DMS 273 (cell line): Measurements from ENCODE around the gene VWA3A.
"Not testable (repeated sequence)": the region's sequence is repeated elsewhere in the genome, so short reads cannot be mapped to it uniquely, and the experiment has no call there.

Source experiments
- DNase-seq: peaks from one replicate; lab custom pipeline; 2025; ENCODE audit not compliant: unreplicated experiment; lab: John Stamatoyannopoulos, UW

The VWA3A gene, protein sequence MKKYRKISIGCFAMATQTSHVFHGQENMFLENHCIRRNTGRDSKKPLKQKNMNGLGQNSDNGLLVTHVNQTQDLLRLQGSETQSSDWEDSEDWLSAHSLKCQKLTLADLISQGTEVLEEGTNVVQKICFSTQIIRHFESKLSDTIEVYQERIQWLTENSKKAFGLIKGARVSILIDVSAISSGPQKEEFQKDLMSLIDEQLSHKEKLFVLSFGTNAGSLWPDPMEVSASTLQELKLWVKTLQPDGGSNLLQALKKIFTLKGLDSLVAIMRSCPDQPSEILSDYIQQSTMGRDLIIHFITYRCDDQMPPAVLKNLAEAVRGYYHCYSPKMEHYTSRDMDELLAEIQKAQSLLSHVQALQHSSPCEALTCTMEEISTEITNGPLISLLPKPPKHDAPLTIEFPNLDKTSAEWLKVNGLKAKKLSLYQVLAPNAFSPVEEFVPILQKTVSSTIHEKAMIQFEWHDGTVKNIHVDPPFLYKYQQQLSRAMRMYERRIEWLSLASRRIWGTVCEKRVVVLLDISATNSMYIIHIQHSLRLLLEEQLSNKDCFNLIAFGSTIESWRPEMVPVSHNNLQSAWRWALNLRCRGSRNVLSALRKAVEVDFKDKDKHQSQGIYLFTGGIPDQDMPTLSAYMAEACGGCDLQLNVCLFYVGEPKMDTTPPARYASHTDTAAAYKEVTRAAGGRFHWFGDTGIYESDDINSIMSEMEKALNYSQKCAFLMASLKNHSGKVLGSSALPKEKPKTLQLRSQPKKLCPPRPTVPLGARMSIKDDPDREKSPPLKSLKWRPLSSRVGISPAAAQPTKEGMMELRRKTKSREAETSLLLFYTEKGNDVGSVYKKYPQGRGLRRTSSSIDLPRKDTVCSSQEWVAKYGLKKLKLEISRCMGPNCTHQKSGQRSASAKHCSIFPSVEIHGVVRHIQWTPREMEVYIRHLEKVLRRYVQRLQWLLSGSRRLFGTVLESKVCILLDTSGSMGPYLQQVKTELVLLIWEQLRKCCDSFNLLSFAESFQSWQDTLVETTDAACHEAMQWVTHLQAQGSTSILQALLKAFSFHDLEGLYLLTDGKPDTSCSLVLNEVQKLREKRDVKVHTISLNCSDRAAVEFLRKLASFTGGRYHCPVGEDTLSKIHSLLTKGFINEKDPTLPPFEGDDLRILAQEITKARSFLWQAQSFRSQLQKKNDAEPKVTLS

DNA sequence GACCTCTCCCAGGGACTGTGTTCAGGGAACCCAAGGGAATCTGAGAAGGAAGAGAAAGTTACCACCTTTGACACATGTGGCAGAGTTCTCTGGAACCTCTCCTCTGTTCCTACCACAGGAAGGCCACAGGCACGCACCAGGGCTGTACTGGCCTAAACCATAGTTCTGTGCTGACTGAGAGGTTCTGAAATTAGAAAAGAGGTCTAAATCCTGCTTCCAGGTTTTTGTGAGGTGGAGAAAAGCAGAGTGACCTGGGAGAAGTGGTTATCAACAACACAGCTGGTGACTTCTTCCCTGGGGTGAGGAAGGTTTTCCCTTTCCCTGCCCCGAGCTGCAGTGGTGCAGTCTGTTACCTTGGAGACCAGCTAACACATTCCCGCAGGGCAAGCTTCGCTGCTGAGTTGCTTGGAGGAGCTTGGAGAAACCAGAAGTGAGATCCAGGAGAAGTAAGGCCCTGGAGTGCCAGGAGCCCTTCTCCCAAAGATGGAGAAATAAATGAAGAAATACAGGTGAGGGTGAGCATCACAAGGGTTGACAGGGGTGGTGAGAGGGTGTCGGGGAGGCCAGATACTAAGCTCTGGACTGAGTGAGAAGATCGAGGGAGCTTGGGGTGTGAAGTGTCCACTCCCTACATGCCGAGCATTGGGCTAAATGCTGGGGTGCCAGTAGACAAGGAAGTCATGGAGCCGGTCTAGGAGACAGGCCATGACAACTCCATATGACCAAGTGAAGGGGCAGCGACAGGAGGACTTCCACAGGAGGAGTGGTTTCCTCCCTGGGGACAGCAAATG, at the start of gene VWA3A:
Gene VWA3A, plus strand, starts transcription at position 399 of the 791 bp plus-strand sequence. Its CDS starts 97 bp downstream, at position 496.
- DNase-seq, result peak; percentile 30

DNA sequence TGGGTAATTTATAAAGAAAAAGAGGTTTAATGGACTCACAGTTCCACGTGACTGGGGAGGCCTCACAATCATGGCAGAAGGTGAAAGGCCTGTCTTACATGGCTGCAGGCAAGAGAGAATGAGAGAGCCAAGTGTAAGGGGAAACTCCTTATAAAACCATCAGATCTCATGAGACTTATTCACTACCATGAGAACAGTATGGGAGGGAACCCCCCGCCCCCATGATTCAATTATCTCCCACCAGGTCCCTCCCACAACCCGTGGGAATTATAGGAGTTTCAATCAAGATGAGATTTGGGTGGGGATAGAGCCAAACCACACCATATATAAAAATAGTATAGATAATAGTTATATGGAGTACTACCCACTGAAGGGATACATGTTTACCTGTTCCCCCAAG, 48.5 kb upstream of the VWA3A start:
- not testable (repeated sequence) for DNase-seq

DNA sequence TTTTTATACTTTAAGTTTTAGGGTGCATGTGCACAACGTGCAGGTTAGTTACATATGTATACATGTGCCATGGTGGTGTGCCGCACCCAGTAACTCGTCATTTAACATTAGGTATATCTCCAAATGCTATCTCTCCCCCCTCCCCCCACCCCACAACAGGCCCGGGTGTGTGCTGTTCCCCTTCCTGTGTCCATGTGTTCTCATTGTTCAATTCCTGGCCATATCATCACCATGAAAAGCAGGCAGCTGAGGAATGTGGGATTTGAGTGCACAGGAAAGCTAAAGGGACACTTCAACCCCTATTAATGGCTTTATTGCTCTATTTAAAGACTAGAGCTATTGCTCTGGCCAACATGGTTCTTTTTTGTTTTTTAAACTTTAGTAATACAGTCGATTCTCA, 46.5 kb upstream of the VWA3A start:
- DNase-seq, result not testable (repeated sequence)

DNA sequence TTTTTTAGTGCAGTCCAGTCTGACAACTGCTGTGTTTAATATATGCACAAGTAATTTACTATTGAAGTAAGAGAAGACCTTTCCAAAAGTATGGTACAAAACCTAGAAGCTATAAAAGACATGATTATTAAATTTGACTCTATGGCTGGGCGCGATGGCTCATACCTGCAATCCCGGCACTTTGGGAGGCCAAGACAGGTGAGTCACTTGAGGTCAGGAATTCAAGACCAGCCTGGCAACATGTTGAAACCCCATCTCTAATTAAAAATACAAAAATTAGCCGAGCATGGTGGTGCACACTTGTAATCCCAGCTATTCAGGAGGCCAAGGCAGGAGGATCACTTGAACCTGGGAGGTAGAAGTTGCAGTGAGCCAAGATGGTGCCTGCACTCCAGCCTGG, 41.4 kb upstream of the VWA3A start:
- no peak for DNase-seq

DNA sequence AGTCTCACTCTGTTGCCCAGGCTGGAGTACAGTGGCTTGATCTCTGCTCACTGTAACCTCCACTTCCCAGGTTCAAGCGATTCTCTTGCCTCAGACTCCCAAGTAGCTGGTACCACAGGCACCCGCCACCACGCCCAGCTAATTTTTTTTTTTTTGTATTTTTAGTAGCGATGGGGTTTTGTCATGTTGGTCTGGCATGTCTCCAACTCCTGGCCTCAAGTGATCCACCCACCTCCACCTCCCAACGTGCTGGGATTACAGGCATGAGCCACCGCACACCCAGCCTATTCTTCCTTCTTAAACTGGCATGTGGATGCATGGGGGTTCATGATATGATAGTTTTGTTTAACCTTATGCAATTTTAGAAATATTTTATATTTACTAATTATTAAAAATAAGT, 39.4 kb upstream of the VWA3A start:
- DNase-seq, result no peak

DNA sequence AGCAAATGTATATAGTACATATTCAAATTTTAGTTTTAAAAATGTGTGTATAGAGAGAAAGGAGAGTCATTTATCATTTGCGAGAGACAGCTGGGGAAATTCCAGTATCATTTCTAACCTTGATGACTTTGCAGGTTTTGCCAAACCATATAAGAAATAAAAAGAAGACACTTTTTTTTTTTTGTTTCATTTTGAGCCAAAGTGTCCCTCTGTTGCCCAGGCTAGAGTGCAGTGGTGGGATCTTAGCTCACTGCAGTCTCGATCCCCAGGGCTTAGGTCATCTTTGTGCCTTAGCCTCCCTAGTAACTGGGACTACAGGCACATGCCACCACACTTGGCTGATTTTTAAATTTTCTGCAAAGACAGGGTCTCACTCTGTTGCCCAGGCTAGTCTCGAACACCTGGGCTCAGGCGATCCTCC, 38.4 kb upstream of the VWA3A start:
- no peak for DNase-seq

DNA sequence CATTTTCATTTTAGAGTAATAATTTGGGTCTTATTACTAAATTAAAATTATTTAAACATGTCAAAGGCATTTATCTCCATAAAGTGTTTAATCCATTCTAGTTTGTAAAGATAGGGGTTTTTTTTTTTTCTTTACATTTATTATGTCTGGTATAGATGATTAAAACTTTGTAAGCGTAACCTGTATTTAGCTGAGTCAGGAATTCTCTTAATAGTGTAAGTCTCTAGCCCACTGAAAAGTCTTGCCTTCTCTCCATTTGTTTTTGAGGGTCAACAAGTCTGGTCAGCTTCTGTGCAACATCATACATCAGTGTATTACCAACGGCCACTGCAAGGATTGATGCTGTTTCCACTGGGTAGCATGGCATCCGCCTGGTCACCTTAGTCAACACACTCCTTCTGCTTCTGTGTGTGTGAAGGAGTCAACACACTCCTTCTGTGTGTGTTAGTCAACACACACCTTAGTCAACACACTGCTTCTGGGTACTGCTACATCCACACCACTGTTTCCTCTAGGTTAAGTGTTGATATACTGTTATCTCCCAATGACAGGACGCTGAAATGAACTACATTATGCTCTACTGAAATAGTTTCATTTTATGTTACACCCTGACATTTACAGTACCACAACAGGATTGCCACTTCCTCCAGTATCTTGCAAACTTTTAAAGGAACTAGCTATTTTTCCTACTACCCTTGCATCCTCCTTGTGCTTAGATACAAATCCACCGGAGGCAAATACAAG, 37.3 kb upstream of the VWA3A start:
- DNase-seq, result no peak

DNA sequence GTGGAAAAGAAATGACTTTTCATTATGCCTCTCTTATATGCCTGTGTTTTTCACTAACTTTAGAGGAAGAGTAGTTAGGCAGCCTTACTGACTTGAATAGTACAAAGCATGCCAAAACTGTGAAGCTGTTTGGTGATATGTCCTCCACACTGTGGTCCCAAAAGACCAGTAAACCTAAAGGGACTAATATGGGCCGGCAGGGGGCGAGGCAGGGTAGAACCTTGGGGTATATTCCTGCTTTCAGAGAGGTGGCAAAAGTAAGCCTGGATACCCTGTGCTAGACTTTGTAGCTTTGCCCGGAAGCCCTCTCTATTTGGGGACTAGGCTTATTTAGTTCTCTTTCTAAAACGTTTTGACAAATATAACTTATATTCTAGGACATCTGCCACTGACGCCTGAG, 36.5 kb upstream of the VWA3A start:
- no peak for DNase-seq

DNA sequence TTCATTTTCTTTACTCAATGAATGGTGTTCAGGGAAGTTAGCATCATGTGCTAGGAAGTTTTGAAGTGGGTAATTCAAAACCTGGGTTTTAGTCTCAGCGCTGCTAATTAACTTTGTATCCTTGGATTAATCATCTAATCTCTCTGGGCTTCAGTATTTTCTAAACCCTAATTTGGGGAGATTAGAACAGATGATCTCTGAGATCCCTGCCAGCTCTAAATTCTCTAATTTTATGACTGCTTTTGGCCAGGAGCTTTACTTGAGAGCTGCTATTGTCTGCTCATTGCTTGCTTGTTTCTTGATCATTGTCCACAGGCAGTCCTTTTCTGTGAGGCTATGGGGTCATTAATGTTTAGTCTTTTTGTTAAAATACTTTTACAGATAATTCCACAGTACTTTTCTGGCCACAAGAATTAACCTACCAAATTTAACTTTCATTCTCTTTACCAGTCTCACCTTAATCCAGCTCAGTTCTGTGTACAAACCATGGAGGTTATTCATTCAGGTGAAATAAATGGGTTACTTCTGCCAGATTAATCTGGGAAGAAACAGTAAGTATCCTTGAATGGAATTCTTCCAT, 28.4 kb upstream of the VWA3A start:
- no peak for DNase-seq

DNA sequence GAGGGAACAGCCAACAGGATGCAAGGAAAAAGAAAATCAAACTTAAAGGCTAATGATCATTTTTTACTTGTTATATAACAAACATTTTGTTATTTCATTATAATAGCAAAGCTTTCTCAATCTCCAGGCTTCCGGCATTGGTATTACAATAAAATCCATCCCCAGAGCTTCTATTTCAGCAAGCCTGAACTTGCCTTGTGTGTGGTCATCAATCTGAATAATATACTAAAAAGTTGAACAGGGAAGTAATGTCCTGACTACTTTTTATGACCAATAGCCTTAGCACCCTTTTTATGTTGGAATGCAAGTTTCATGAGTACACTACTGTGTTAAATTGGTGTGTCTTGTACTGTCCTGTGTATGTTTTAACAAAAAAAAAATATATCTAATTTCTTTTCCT, 27.1 kb upstream of the VWA3A start:
- DNase-seq, result no peak

DNA sequence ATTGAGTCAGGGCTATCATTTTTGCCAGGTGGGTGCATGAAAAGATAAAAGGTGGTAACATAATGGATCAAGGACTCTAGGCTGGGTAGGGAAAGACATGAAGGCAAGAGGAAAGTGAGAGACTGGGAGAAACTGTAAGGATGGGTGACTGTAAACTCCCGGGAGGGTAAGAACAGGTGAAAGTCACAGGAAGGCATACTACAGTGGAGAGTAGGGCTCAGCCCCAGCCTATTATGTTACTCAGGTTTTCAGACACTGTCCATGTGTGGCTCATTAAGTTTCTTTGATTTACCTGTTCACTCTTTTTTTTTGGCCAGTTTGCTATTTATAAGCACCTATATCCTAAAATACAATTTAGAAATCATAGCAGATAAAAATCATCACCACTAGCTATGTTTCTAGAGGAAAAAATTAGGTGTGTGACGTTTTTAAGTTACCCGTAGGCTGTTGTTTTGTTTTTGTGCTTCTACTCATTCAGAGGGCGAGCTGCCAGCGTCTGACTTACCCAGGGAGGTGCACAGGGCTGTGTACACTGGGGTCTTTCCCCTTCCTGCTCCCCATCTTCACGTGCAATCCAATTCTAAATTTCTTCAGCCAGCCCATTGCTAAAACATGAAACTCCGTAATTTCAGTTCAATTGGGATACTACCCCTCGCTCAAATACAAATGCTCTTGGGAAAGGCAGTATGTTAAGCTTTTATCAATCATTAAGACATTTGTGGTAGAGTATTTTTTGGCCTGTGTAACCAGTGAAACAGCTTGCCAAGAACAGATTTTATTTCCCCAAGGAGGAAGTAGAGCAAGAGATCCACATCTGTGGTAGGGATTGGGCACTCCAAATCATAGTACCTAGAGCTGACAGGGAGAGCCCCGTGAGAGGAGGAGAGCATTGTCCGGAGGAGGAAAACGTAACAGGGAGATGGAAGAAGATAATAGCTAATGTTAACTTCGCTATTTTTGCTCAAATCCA, 21.7 kb upstream of the VWA3A start:
- DNase-seq, result peak; percentile 86

DNA sequence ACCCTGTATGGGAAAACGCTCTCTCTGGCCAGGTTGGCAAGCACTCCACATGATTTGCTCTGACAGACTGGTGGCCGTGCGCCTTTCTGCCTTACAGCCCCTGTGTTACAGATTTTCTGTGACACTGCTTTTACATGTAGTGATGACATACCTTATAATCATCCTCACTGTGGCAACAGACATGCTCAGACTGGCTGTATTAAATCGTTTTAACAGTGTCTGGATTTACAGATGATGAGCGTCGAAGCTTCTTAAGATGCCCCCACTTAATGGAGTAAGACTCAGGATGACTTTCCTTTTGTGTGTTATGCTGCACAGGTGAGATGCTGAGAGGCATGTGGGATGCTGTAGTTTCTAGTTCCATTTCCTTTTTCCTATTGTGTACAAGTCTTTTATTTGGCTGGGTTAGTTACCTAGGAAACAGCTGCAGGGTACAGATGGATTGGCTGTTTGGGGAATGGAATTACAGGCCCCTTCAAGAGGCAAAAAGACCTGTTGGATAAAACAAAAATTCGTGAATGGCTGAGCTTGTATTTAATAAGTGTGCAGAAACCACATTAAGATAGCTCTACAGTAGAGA, 20.9 kb upstream of the VWA3A start:
- peak; percentile 45 for DNase-seq

DNA sequence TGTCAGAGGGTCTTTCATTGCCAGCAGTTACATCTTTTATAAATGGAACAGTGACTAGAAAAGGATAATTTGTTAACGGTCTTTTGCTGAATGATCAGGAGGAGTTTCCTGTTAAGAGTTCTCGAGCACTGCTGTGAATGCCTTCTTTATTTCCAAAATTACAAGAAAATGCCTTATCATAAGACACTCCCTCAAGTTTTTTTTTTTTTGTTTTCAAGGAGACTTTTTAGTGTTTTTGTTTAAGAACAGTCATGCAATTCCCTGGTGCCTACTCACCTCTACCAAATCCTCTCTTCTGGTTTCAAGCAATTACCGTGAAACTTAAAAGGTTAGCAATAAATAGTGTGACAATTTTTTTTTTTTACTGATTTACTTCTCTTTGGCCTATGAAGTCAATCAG, 19.0 kb upstream of the VWA3A start:
- DNase-seq, result no peak

DNA sequence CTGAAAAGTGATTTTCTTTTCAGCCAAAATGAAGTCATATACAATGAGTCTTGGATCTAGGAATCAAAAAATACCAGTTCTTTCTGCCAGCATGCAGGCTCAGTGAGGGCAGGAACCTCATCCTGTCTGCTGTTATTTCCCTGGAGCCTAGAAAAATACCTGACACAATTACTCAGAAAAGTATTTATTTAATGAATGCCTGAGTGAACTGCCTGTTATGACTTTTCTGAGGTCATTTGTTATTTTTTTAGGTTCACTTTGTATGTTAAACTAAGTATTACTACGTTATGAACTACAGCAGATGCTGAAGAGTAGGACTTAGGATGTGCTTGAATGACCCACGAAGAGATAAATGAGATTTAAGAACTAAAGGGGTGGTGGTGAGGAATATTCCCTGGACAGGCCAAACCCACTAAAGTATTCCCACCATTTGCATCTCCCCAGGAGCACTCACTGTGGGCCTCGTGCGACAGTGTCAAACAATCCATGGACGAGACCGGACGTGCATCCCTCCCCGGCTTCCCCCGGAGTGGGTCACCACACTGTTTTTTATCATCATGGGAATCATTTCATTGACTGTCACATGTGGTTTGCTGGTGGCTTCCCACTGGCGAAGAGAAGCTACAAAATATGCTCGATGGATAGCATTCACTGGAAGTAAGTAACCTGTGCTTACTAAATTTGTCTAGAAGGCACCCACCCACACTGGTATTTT, 17.1 kb upstream of the VWA3A start:
- no peak for DNase-seq

DNA sequence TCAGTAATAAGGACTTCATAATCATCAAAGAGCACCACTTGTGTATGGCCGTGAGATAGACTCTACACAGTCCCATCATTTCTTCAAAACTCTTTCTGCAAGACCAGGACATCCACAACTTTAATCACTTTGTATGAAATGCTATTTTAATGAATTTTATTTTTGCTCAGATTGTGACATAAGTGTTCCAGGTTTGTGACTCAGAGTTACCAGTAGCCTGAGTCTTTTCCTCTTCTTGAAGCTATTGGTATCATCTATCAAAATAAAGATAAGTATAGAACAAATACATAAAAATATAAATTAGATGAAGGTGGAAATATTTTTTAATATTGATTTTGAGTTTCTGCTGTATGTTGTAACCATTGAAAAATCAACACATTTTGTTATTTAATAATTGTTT, 16.6 kb upstream of the VWA3A start:
- DNase-seq, result no peak

DNA sequence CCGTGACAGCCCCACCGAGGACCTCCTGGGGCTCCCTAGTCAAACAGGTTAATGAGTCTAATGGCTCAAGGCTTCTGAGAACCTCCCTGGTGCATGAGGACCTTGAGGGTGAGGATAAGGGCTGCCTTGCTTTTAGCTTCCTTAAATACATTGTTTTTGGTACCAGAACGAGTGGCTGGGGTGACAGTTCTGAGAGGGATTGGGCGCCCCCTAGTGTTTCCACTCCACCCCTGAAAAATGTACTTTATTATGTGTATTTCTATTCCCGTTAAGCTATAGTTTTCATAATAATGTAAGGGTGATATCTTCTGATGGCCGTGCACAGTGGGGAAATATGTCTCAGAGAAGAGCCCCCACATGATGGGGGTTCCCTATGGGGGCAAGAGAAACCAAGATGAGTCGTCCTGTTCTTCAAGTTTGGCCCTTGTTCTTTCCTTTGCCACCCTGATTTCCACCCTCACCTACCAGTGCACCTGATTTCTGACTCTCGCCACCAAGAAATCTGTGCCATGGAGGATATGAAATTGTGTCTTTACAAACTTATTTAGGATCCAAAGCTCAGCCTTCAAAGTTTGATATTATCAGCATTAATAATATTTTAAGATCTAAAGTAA, 14.5 kb upstream of the VWA3A start:
- peak; percentile 76 for DNase-seq

DNA sequence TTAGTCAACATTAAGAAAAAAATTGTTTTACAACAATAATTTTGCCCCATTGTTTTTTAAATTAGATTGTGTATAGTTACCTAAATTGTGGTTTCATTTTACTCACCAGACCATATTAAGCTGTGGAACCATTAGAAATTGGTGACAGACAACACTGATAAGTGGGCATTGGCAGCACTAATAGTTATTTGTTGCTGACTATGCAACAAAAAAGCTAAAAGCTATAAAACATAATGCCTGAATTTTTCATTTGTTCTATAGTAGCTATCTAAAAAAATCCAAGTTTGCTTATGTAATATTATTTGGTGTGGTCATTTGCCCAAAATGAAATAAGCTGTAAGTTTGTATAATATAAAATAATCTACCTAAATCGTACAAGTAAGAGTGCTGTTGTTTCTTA, 13.7 kb upstream of the VWA3A start:
- DNase-seq, result no peak
